Neural cell (in vitro differentiated cells): Measurements from ENCODE around the gene BRI3.

Experiments
- CTCF ChIP-seq: fragments of 450-650 bp; IDR thresholded peaks from 2 replicates; pipeline ENCODE4 v1.5.1; 2014; ENCODE audit warnings: antibody characterized with exemption, mild to moderate bottlenecking, moderate library complexity; ENCODE audit not compliant: poor library complexity, severe bottlenecking
- EZH2 ChIP-seq: fragments of 200-600, 300-800 bp; shearing (Covaris generic), sonication (generic); IDR thresholded peaks from 2 replicates; pipeline ENCODE4 v1.6.1; 2014; ENCODE audit warnings: antibody characterized with exemption, low read length, borderline replicate concordance, mild to moderate bottlenecking; ENCODE audit not compliant: insufficient read depth, poor library complexity, severe bottlenecking
- POLR2AphosphoS5 ChIP-seq: IDR thresholded peaks from 2 replicates; pipeline ENCODE4 v1.6.1; 2012
- TAF1 ChIP-seq: IDR thresholded peaks from 2 replicates; pipeline ENCODE4 v1.6.1; 2012; ENCODE audit warnings: low read depth

DNA sequence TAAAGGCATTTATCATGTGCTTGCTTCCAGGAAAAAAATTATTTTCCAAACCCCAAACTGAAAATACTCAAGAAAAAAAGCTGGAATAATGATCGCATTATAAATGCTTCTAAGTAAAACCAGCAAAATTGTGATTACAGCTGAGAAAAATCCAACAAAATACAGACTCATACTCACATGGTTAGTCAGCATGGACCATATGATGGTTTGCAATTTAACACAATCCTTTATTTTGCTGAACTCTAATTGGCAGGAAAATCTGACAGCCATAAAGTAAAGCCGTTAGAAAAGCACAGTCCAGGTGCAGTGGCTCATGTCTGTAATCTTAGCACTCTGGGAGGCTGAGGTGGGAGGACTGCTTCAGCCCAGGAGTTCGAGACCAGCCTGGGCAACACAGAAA, 59.6 kb downstream of the BRI3 start:
- TF ChIP-seq CTCF = no peak
- no peak for TF ChIP-seq POLR2AphosphoS5
- TF ChIP-seq TAF1 = no peak
- TF ChIP-seq EZH2 = no peak
